NCI-H2081 treated with DMSO at 0.1 percent for 48 hours (cell line): ENCODE measurements around the gene TPST2.

Source experiments
- DNase-seq: peaks from one replicate; lab custom pipeline; 2025; lab: John Stamatoyannopoulos, UW

The TPST2 gene

DNA sequence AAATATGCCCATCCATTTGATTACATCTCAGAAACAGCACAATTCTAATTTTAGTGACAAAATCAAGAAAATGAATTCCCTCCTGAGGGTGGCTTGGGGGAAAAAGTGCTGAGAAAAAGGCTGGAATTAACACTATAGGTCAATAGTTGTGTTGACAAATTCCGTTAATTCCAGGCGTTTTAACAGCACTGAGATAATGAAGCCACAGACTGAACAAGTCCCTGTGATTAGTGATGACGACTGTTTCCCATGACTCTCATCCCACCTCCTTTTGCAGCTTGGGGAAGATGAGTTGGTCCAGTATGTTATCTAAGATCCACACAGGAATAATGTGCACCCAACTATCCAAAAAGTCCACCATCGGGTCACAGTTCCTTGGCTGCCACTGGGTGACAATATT lies 93.5 kb downstream of the TPST2 start:
- no peak for DNase-seq

- no peak for DNase-seq
Observed at GRCh38 chr22:26494506-26494905, 95.4 kb downstream of the TPST2 start.

GRCh38 chr22:26492220-26492619 lies 97.7 kb downstream of the TPST2 start:
- DNase-seq: no peak

GRCh38 chr22:26489447-26490036 lies 100.4 kb downstream of the TPST2 start:
- no peak for DNase-seq

DNA sequence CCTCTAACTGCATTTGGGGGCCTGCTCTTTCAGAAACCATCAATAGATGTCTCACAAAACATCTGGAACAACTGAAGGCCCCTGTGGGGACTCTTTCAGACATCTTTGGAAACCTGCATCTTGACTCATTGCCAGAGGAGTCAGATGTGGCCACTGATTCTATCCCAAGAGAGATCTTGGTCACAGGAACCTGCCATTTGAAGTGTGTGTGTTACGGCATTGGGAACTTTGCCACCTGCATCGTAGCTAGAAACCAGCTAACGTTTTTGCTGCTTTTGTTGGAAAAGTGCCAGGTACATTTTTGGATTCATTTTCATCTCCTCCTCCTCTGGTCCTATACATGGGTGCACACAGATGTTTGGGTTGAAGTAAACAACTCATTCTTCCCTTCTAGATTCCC lies 101.9 kb downstream of the TPST2 start:
- no peak for DNase-seq

DNA sequence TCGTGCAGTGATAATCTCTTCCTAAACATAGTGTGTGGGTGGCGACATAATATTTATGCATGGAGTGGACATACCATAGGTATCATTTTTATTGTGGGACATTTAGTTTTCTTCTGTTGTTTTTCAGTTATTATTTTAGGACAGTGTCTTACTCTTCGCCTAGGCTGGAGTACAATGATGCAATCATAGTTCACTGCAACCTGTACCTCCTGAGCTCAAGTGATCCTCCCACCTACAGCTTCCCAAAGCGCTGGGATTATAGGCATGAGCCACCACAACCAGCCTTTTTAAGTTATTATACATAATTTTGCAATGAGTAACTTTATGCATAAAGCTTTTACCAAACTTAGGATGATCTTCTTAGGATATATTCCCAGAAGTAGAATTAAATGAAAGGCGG lies 103.5 kb downstream of the TPST2 start:
- no peak for DNase-seq

- no peak for DNase-seq
Observed at GRCh38 chr22:26485806-26486390, 104.0 kb downstream of the TPST2 start.

GRCh38 chr22:26485013-26485412 lies 104.9 kb downstream of the TPST2 start:
- DNase-seq: no peak

- no peak for DNase-seq
Observed at GRCh38 chr22:26484360-26484706, 105.6 kb downstream of the TPST2 start.

DNA sequence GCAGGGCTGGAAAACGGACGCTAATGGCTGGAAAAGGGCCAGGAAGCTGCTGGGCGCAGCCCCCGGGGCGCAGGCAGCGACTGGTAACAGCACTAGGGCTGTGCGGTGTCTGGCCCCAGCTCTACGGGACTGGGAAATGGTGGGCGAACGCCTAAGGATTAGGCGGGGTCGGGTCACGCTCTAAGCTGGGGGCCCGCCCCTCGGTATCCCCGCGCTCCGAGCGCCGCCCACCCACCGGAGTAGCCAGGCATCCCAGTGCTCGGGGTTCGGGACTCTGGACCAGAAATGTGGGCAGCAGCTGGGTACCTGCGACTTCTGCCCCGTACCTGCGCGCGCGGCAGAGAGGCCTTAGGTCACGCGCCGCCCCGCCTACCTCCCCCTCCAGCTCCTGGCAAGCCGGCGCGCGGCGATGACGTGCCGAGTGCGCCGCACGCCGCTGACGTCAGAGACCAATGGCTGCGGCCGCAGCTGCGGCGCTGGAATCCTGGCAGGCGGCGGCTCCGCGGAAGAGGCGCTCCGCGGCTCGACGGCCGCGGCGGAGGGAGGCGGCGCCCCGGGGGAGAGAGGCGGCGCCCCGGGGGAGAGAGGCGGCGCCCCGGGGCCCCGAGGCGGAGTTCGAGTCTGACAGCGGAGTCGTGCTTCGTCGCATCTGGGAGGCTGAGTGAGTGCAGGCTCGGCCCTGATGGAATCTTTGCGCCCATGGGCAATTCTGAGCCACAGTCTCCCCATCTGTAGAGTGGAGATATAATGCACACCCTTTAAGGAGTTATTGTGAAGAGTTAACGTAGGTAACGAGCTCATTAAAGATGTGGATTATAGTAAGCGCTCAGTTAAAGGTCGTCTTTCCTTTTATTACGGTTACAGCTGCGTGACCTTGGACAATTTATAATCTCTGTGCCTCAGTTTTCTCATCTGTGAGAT lies 106.2 kb downstream of the TPST2 start, which contains the start of the genes HPS4 and SRRD:
Gene HPS4, minus strand, starts transcription at position 345 of the 921 bp plus-strand sequence. CDS start 2,021 bp downstream, outside the sequence.
Gene SRRD, plus strand, starts transcription at position 439 of the 921 bp plus-strand sequence. Its CDS starts 14 bp downstream, at position 453.
- peak; percentile 44 for DNase-seq

DNA sequence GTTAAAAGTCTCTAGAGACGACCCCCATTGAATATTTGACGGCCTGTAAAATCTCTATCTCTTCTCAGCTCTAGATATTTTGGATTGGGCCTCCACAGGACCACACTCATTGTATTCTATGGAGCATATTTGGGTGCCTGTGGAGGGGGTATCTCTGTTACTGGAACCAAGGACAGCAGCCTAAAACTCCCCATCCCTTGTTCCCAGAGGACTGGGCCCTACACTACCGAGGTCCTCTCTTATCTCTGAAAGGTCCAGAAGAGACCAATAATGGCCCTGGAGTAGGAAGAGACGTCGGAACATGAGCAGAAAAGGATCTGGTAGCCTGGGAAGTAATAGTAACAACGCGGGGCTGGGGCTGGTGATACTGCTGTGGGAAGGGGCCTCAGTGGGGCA lies 106.9 kb downstream of the TPST2 start:
- no peak for DNase-seq

DNA sequence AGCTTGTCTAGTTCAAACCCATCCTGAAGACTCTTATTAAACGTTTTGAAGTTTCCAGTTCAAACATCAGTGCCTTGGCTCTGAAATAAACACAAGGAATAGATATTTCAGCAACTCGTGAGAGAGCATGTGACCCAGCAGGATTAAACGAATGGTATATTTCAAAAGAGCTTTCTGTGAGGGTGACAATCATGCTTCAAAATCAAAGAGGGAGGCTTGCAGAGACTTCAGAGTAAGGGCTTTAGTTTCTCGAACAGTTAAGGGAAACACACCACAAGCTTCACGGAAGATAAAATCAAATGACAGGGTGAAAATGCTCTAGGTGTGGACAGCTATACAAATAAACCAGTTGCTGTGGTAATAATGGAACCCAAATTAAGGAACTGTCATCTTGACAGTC lies 107.8 kb downstream of the TPST2 start:
- no peak for DNase-seq

- DNase-seq: no peak
Observed at GRCh38 chr22:26481694-26482093, 108.2 kb downstream of the TPST2 start.

- DNase-seq: no peak
Observed at GRCh38 chr22:26481112-26481693, 108.7 kb downstream of the TPST2 start.

- no peak for DNase-seq
Observed at GRCh38 chr22:26480611-26480932, 109.4 kb downstream of the TPST2 start.

DNA sequence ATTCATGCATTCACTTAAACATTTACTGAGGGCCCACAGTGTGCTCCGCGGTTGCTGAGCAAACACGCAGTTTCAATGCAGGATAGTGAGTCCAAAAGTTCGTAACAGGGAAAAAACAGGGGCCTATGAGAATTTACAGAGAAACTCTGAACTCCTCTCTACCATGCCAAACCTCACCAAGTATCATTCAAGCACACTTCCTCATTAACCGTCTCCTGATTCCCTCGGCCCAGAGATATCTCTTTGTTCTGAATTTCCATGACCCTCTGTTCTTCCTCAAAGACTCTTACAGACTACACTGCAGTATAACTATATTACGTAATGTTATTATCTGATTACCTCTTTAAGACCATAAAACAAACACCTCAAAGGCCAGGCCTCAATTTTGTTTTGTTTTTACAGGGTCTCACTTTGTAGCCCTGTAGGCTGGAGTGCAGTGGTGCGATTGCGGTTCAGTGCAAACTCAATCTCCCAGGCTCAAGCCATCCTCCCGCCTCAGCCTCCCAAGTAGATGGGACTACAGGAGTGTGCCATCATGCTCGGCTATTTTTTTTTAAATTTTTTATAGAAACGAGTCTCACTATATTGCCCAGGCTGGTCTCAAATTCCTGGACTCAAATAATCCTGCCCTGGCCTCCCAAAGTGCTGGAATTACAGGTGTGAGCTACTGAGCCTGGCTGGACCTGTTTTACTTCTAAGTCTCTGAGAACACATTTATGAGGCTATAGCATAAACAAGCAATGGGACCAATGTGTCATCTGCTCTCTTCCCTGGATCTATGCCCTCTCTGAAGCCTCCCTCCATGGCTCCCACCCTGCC lies 109.9 kb downstream of the TPST2 start:
- no peak for DNase-seq

GRCh38 chr22:26479043-26479791 lies 110.7 kb downstream of the TPST2 start:
- DNase-seq: peak; percentile 59

DNA sequence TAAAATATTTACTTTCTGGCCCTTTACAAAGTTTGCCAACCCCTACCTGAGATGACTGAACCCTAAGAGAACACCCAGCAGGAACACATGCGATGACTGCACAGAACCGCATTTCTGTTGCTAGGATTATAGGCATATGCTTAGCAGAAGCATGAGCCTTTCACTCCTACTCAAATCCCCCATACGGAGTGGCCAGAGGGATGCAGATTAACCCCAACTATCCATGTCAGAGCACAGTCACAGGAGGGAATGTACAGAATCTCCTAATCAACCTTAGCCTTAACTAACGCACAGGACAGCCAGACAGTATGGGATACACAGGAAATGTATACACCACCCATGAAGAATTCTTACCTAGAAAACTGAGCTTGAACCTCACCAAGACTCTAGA lies 112.6 kb downstream of the TPST2 start:
- no peak for DNase-seq

GRCh38 chr22:26476705-26477340 lies 113.1 kb downstream of the TPST2 start:
- DNase-seq: no peak

- DNase-seq: no peak
Observed at GRCh38 chr22:26474682-26475081, 115.2 kb downstream of the TPST2 start.
